Ishikawa (cell line): ENCODE results near the gene B3GLCT.

Experiments
- CEBPB ChIP-seq: IDR thresholded peaks from 2 replicates; pipeline ENCODE4 v1.6.1; 2012
- CREB1 ChIP-seq: IDR thresholded peaks from 2 replicates; pipeline ENCODE4 v1.6.1; 2012; ENCODE audit warnings: low read depth
- EGR1 ChIP-seq: IDR thresholded peaks from 2 replicates; pipeline ENCODE4 v1.6.1; 2012
- FOXM1 ChIP-seq: IDR thresholded peaks from 2 replicates; pipeline ENCODE4 v1.6.1; 2012; ENCODE audit warnings: low read depth, borderline replicate concordance
- NFIC ChIP-seq: IDR thresholded peaks from 2 replicates; pipeline ENCODE4 v1.6.1; 2012
- RAD21 ChIP-seq: IDR thresholded peaks from 2 replicates; pipeline ENCODE4 v1.6.1; 2012; ENCODE audit warnings: low read depth
- TAF1 ChIP-seq: IDR thresholded peaks from 2 replicates; pipeline ENCODE4 v1.6.1; 2012; ENCODE audit warnings: low read depth, mild to moderate bottlenecking
- ZBTB7A ChIP-seq: IDR thresholded peaks from 2 replicates; pipeline ENCODE4 v1.6.1; 2012; ENCODE audit warnings: low read depth
- TF ChIP-seq, protein P1 (sequence below): IDR thresholded peaks from 2 replicates; pipeline ENCODE4 v1.6.1; 2012
- TF ChIP-seq, protein P2 (sequence below): IDR thresholded peaks from 2 replicates; pipeline ENCODE4 v1.6.1; 2012

DNA sequence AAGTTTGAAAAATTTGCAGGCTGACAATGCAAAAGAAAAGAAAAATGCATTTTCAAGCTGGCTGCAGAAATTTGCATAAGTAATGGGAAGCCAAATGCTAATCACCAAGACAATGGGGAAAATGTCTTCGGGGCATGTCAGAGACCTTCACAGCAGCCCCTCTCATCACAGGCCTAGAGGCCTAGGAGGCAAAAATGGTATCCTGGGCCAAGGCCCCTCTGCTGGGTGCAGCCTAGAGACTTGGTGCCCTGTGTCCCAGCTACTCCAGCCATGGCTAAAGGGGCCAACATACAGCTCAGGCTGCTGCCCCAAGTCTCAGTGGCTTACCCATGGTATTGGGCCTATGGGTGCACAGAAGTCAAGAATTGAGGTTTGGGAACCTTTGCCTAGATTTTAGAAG lies 155.2 kb downstream of the B3GLCT start:
- TF ChIP-seq, protein P1, sequence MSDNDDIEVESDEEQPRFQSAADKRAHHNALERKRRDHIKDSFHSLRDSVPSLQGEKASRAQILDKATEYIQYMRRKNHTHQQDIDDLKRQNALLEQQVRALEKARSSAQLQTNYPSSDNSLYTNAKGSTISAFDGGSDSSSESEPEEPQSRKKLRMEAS = no peak
- no peak for TF ChIP-seq NFIC
- TF ChIP-seq RAD21 = no peak
- TF ChIP-seq TAF1 = no peak
- no peak for TF ChIP-seq CREB1
- no peak for TF ChIP-seq CEBPB
- TF ChIP-seq, protein P2, sequence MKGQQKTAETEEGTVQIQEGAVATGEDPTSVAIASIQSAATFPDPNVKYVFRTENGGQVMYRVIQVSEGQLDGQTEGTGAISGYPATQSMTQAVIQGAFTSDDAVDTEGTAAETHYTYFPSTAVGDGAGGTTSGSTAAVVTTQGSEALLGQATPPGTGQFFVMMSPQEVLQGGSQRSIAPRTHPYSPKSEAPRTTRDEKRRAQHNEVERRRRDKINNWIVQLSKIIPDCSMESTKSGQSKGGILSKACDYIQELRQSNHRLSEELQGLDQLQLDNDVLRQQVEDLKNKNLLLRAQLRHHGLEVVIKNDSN = no peak
- no peak for TF ChIP-seq FOXM1
- no peak for TF ChIP-seq ZBTB7A
- TF ChIP-seq EGR1 = no peak
